ENCODE data around the gene MAP7D1. TPM values are rescaled to one million over a fixed set of nuclear protein-coding genes. Genes with fewer than 3 reads are reported as not detected.

The MAP7D1 gene
- total and polyA plus RNA-seq, 2 donors (not counting 3 experiments of a cell fraction or from before 2014, with no cell fraction given): 69.7 to 193 TPM

GRCh38 chr1:36124404-36125128, 31.4 kb upstream of the MAP7D1 start:
- no peak overlapping the region for H3K4me2 ChIP-seq (ENCODE audit: insufficient read depth, low read length)

More at GRCh38 chr1:36124404-36125128, 31.4 kb upstream of the MAP7D1 start:
- ChIA-PET POLR2A (no interaction called here), CTCF (no interaction called here)
- H3K9ac ChIP-seq (replicated peaks; ENCODE audit: extremely low read depth, insufficient read depth, low read length): no peak overlapping the region
- H3K27me3 ChIP-seq (ENCODE audit: control insufficient read depth in 2 of 2, insufficient read depth in 2 of 2, low read length in 2 of 2): peaks cover 5 to 9% of the 10 kb centered on the region in 2 experiments
- TF ChIP-seq GATA2 (IDR thresholded peaks at IDR 0.05; ENCODE audit: insufficient read depth, insufficient read length, low read depth, low read length) (no peak), POLR2AphosphoS5 (IDR thresholded peaks at IDR 0.05; ENCODE audit: insufficient read depth, low read depth, low read length) (no peak), EZH2 (IDR thresholded peaks at IDR 0.05; ENCODE audit: borderline replicate concordance, low read depth, low read length, severe bottlenecking) (no peak), JUN (IDR thresholded peaks at IDR 0.05; ENCODE audit: borderline replicate concordance, insufficient read depth, insufficient read length, low read depth) (no peak), MYC (IDR thresholded peaks at IDR 0.05; ENCODE audit: low read depth, low read length) (no peak)
- TF ChIP-seq, protein P1, sequence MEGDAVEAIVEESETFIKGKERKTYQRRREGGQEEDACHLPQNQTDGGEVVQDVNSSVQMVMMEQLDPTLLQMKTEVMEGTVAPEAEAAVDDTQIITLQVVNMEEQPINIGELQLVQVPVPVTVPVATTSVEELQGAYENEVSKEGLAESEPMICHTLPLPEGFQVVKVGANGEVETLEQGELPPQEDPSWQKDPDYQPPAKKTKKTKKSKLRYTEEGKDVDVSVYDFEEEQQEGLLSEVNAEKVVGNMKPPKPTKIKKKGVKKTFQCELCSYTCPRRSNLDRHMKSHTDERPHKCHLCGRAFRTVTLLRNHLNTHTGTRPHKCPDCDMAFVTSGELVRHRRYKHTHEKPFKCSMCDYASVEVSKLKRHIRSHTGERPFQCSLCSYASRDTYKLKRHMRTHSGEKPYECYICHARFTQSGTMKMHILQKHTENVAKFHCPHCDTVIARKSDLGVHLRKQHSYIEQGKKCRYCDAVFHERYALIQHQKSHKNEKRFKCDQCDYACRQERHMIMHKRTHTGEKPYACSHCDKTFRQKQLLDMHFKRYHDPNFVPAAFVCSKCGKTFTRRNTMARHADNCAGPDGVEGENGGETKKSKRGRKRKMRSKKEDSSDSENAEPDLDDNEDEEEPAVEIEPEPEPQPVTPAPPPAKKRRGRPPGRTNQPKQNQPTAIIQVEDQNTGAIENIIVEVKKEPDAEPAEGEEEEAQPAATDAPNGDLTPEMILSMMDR (IDR thresholded peaks at IDR 0.05; ENCODE audit: extremely low read depth in 1 of 2, insufficient read depth in 1 of 2, low read depth in 1 of 2, low read length in 2 of 2): no peak
- peak overlapping the region; percentile 40 for H2AFZ ChIP-seq (ENCODE audit: low read depth, low read length)
- no peaks in the 10 kb centered on the region for H3K9me3 ChIP-seq (replicated peaks; ENCODE audit: control insufficient read depth, insufficient read depth, low read length)
- no peaks in the 10 kb centered on the region for H3K9me1 ChIP-seq (replicated peaks; ENCODE audit: control insufficient read depth, extremely low read depth, insufficient read depth, low read length)
- dilution Hi-C loops (cut with MboI; ENCODE audit: extremely low pct_ligation_motif_present, low sequenced_read_pairs) (no loop called here), intact Hi-C loops (cut with micrococcal nuclease) (no loop called here)
- no peaks in the 10 kb centered on the region for H3K4me1 ChIP-seq (ENCODE audit: control insufficient read depth, extremely low read depth, insufficient read depth, low read length)
- no peaks in the 10 kb centered on the region for H3K79me2 ChIP-seq (ENCODE audit: control insufficient read depth, insufficient read depth, low read length)
- DNase-seq (ENCODE audit: low read depth, low spot score): no peak
- FAIRE-seq: no peak
- no TSS peak for BruUV-seq (replicated peaks)
- H4K20me1 ChIP-seq (replicated peaks; ENCODE audit: control insufficient read depth, extremely low read depth, insufficient read depth, low read length): no peaks in the 10 kb centered on the region
- no peaks in the 10 kb centered on the region for H3K36me3 ChIP-seq (ENCODE audit: control insufficient read depth in 2 of 2, extremely low read depth in 1 of 2, insufficient read depth in 2 of 2, low read length in 2 of 2)
- no peak overlapping the region for H3K27ac ChIP-seq (ENCODE audit: insufficient read depth, low read depth, low read length)
- no peak overlapping the region for H3K4me3 ChIP-seq (replicated peaks in 1 of 3; ENCODE audit: insufficient read depth in 1 of 3, low read depth in 1 of 3, low read length in 3 of 3)
